ENCODE measurements around the gene DISP1.

The DISP1 gene, protein sequence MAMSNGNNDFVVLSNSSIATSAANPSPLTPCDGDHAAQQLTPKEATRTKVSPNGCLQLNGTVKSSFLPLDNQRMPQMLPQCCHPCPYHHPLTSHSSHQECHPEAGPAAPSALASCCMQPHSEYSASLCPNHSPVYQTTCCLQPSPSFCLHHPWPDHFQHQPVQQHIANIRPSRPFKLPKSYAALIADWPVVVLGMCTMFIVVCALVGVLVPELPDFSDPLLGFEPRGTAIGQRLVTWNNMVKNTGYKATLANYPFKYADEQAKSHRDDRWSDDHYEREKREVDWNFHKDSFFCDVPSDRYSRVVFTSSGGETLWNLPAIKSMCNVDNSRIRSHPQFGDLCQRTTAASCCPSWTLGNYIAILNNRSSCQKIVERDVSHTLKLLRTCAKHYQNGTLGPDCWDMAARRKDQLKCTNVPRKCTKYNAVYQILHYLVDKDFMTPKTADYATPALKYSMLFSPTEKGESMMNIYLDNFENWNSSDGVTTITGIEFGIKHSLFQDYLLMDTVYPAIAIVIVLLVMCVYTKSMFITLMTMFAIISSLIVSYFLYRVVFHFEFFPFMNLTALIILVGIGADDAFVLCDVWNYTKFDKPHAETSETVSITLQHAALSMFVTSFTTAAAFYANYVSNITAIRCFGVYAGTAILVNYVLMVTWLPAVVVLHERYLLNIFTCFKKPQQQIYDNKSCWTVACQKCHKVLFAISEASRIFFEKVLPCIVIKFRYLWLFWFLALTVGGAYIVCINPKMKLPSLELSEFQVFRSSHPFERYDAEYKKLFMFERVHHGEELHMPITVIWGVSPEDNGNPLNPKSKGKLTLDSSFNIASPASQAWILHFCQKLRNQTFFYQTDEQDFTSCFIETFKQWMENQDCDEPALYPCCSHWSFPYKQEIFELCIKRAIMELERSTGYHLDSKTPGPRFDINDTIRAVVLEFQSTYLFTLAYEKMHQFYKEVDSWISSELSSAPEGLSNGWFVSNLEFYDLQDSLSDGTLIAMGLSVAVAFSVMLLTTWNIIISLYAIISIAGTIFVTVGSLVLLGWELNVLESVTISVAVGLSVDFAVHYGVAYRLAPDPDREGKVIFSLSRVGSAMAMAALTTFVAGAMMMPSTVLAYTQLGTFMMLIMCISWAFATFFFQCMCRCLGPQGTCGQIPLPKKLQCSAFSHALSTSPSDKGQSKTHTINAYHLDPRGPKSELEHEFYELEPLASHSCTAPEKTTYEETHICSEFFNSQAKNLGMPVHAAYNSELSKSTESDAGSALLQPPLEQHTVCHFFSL (N-terminal part only)

DNA sequence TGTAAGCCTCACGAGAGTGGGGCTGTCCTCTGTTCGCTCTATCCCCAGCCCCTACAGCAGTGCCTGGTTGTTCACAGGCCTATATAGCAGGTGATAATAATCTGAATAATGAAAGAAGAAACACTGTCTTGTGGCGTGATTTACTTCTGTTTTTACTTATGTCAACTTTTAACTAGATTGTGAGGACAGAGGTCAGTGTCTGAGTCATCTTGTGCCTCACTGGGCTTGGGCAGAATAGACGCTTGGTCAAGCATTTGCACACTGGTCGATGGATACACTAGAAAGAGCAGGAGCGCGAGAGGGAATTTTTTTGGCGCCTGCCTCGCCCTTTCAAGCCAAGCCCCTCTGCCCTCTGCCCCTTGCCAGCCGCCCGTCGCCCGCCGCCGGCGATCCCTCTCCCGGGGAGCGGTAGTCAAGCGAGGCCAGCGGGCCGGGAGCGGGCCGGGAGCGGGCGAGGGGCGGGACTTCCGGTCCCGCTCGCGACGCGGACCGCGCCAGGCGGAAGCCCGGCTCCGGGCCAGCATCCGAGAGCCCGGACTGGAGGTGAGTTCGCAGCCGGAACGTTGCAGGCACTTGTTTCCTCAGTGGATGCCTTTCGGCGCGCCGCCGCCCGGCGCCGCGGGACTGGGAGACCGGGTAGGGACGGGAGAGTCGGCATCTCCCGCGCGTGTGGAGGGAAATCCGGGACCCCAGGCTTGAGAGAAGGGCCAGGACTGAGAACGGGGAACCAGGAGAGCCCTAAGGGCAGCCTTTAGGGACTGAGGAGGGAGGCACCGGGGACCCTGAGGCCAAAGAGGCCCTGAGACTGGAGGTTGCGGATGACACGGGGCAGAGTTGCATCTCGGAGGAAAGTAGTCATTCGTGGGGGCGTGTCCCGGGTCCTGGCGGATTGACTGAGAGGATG lies at the start of gene DISP1:
Gene DISP1, plus strand, starts transcription at position 504 of the 904 bp plus-strand sequence. CDS start 127,785 bp downstream, outside the sequence.
- H3K4me3 ChIP-seq (replicated peaks; ENCODE audit: low read depth, low read length) = peak within 1 kb of the TSS; percentile 90
- TF ChIP-seq, protein P1, sequence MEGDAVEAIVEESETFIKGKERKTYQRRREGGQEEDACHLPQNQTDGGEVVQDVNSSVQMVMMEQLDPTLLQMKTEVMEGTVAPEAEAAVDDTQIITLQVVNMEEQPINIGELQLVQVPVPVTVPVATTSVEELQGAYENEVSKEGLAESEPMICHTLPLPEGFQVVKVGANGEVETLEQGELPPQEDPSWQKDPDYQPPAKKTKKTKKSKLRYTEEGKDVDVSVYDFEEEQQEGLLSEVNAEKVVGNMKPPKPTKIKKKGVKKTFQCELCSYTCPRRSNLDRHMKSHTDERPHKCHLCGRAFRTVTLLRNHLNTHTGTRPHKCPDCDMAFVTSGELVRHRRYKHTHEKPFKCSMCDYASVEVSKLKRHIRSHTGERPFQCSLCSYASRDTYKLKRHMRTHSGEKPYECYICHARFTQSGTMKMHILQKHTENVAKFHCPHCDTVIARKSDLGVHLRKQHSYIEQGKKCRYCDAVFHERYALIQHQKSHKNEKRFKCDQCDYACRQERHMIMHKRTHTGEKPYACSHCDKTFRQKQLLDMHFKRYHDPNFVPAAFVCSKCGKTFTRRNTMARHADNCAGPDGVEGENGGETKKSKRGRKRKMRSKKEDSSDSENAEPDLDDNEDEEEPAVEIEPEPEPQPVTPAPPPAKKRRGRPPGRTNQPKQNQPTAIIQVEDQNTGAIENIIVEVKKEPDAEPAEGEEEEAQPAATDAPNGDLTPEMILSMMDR (IDR thresholded peaks at IDR 0.05; ENCODE audit: insufficient read depth, low read length, poor library complexity, severe bottlenecking) = no peak
- no peaks in the 10 kb centered on the region for H3K27me3 ChIP-seq (replicated peaks; ENCODE audit: control insufficient read depth, insufficient read depth, low read length)
- H3K36me3 ChIP-seq (ENCODE audit: control insufficient read depth, insufficient read depth, low read length) = no peaks in the 10 kb centered on the region
- peak; percentile 86 for DNase-seq (ENCODE audit: extremely low read depth, insufficient read length)

DNA sequence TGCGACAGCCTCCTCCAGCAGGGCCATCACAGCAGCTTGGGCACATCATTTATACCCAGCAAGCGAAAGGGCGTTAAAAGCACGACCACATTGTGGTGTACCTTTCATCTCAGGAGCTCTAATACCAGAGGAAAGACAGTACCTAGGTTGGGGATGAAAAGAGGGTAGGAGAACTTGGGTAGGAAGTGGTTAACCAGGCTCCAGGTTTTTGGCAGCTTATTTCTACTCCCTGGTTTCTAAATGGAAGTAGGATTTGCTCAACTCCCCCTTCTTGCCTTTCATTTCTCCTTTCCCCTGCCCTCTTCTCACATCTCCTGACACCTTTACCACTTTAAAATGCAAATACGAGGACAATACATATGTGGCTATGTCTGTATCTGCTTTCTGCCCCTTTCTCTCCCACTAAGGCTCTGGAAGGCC lies 47.7 kb upstream of the DISP1 start:
- Histone ChIP-seq H3K4me3 (replicated peaks; ENCODE audit: low read depth, low read length) (no peak overlapping the region), H3K27me3 (replicated peaks; ENCODE audit: control insufficient read depth, insufficient read depth, low read length) (no peaks in the 10 kb centered on the region), H3K36me3 (ENCODE audit: control insufficient read depth, insufficient read depth, low read length) (no peaks in the 10 kb centered on the region)
- TF ChIP-seq, protein P1 (IDR thresholded peaks at IDR 0.05; ENCODE audit: insufficient read depth, low read length, poor library complexity, severe bottlenecking) = no peak
- DNase-seq (ENCODE audit: extremely low read depth, insufficient read length) = no peak

DNA sequence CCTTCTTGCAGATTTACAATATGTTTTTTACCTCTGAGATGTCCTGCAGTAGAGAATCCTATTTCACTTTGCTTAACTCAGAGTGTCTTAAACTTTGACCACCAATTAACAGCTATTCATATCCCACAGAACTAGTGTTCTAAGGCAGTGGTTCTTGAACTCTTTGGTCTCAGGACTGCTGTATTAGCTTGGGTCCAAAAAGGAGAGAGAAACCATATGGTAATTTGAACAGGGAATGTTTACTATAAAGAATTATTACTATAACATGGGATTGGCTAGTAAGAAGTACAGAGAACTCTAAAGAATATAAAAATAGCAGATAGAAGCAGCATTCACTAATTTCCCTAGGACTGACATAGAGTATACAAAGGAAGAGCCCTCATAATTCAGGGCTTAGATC lies 46.2 kb upstream of the DISP1 start:
- DNase-seq (ENCODE audit: extremely low read depth, insufficient read length) = no peak
- H3K4me3 ChIP-seq (replicated peaks; ENCODE audit: low read depth, low read length) = no peak overlapping the region
- no peaks in the 10 kb centered on the region for H3K36me3 ChIP-seq (ENCODE audit: control insufficient read depth, insufficient read depth, low read length)
- TF ChIP-seq, protein P1 (IDR thresholded peaks at IDR 0.05; ENCODE audit: insufficient read depth, low read length, poor library complexity, severe bottlenecking) = no peak
- H3K27me3 ChIP-seq (replicated peaks; ENCODE audit: control insufficient read depth, insufficient read depth, low read length) = no peaks in the 10 kb centered on the region

DNA sequence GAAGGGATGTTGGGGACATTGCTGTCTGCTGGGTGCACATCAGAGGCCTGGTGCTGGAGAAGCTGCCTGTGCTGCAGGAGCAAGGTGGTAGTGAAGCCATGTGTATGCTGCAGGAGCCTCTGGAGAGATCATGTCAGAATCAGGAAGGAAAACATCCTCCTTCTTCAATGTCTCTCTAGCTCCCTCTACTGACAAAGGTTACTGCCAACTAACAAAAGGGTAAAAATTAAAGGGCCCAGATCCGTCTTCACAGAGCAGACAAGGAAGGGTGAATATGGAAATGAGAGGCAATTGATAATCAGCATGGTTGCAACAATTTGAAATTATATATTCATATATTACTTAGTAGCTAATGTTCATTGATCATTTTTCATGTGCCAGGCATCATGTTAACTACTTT lies 45.7 kb upstream of the DISP1 start:
- Histone ChIP-seq H3K27me3 (replicated peaks; ENCODE audit: control insufficient read depth, insufficient read depth, low read length) (no peaks in the 10 kb centered on the region), H3K4me3 (replicated peaks; ENCODE audit: low read depth, low read length) (no peak overlapping the region), H3K36me3 (ENCODE audit: control insufficient read depth, insufficient read depth, low read length) (no peaks in the 10 kb centered on the region)
- TF ChIP-seq, protein P1 (IDR thresholded peaks at IDR 0.05; ENCODE audit: insufficient read depth, low read length, poor library complexity, severe bottlenecking) = peak; percentile 18
- no peak for DNase-seq (ENCODE audit: extremely low read depth, insufficient read length)

Measured in GM06990 (cell line).